GM18519 (cell line): ENCODE data around the gene SMIM3.
"Not testable (repeated sequence)": the region's sequence is repeated elsewhere in the genome, so short reads cannot be mapped to it uniquely, and the experiment has no call there.

Experiments
- ATAC-seq: cut with Tn5 transposase; IDR thresholded peaks from one replicate; pipeline ENCODE4 v1.9.1; 2021; ENCODE audit warnings: mild to moderate bottlenecking, moderate library complexity; ENCODE audit not compliant: unreplicated experiment, low FRiP score

SMIM3 gene

DNA sequence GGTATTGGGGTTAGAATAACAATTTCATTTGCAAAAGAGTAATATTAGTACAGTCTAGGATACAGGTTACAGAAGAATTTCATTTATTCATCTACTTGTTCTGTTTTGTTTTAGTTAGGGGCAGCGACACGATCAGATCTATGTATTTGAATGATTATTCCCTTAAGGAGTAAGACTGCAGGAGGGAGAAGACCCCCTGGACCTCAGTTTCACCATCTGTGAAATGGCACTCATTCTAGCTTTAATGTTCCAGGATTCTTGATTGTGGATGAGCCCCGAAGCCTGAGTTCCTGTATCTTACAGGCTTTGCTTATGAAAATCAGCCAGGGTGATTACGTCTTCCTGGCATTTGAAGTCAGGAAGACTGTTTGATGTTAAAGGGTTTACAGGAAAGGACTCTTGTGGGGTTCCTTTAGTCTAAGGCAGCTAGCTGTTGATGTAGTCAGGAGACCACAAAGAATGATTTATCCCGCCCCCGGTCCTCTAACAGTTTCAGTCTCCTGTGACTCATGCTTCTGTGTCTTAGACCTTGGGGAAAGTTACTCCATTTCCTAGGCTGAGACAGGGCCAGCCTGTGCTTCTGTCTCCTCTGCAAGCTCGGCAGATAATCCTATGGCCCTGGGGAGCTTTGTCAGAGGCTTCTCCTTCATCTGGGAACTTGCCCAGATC, 11.5 kb downstream of the SMIM3 start:
- ATAC-seq, result peak; percentile 93

GRCh38 chr5:150791536-150791935, 13.0 kb downstream of the SMIM3 start:
- ATAC-seq, result no peak

- ATAC-seq, result not testable (repeated sequence)
Observed at GRCh38 chr5:150793423-150793888, 14.9 kb downstream of the SMIM3 start.

GRCh38 chr5:150794927-150795326, 16.4 kb downstream of the SMIM3 start:
- ATAC-seq, result no peak

GRCh38 chr5:150797384-150797783, 18.8 kb downstream of the SMIM3 start:
- no peak for ATAC-seq

DNA sequence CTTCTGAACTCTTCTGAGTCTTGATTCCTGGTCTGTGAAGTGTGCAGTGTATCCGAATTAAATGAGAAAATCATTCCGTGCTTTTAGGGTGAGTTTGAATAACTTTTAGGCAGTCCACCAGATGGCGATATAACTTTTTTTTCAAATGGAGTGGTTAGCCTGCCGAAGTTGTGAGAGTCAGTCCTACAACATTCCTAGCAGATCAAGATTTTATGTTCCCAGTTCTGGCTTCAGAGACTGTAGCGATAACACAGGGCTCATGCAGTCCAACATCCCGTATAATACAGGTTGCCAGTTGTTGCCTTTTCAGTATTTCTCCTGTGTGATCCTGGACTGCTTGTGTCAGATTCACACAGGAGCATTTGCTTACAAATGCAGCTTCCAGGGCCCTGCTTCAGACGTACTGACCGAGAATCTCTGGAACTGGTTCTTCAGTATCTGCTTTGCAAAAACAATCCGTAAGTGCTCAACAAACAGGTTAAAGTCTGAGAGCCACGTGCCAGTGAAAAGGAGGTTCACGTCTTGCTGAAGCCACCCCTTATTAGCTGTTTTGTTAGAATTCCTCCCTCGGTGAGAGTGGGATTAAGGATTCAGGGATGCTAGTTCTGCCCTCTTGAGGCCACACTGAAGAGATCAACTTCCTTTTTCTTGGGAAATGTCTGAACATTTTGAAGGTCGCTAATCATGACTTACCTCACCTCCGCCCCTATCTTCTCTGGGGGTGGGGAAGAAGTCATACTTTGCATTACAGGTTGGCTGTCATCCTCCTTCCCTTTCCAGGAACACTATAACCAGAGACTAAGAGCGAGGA, 22.8 kb downstream of the SMIM3 start:
- no peak for ATAC-seq

DNA sequence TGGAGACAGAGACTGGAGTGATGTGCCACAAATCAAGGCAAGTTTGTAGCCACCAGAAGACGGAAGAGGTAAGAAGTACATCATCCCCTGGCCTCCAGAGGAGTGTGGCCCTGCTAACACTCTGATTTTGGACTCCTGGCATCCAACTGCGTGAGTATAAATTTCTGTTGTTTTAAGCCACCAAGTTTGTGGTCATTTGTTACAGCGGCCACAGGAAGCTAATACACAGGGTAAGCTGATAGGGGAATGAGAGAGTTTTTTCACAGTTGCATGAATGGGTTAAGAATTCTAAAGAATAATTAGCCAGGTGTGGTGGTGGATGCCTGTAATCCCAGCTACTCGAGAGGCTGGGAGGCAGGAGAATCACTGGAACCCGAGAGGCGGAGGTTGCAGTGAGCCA, 25.8 kb downstream of the SMIM3 start:
- no peak for ATAC-seq

DNA sequence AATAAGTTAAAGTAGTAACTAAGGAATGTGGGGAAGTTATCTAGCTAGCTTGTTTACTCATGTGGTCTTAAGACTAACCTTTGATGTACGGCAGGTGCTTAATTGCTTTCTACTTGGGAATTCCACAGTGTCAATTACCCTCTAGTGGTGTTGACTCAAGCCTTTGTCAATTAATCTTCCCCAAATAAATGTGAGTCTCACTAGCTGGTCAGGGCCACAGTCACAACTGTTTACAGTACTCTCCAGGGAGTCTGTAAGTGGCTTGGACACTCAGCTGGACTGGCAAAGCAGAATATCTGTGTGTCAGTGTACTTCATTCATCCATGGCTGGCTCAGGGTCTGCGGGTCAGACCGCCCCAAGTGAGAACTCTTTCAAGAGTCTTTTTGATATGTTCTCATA, 30.8 kb downstream of the SMIM3 start:
- ATAC-seq, result no peak

DNA sequence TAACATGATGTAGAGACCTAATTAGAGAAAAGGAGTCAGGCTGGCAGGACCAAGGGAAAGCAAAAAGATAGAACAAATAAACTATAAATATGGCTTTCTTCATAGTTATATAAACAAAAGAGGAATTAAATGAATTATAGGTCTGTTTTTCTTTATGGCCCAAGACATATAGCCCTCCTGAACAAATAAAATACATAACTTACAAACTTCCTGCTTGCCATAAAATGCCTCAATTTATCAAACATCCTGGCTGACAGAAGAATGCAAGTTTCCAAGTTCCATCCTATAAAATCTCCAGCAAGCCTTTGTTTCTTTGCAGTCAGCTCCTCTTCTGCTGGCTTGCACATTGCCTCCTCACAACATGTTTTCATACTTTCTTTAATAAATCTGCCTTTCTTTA, 36.5 kb downstream of the SMIM3 start:
- no peak for ATAC-seq

GRCh38 chr5:150816946-150817345, 38.4 kb downstream of the SMIM3 start:
- ATAC-seq, result no peak

DNA sequence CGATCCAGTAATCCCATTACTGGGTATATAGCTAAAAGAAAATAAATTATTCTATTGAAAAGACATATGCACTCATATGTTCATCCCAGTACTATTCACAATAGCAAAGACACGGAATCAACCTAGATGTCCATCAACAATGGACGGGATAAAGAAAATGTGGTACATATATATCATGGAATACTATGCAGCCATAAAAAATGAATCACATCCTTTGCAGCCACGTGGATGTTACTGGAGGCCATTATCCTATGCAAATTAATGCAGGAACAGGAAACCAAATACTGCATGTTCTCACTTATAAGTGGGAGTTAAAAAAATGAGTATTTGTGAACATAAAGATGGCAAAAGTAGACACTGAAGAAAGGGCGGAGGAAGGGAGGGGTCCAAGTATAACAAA, 51.2 kb downstream of the SMIM3 start:
- ATAC-seq, result no peak

- ATAC-seq, result not testable (repeated sequence)
Observed at GRCh38 chr5:150831821-150832220, 53.3 kb downstream of the SMIM3 start.

DNA sequence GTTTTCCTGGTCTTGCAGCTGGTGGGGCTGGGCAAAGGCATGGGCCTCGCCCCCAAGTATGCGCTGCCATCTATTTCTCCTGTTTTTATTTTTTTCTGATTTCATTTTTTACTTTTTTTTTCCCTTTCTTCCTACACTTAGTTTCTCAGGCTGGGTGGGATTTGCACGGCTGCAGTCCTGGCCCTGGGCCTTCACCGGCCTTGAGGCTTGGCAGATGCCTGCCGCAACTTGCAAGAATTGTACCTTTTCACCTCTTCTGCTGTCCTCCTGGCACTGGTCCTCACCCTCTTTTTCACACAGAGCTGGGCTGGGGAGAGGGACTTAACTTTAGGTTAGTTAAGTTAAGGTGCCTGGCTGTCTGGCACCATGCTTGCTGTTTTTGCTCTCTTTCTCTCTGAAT, 57.5 kb downstream of the SMIM3 start:
- ATAC-seq, result no peak

- ATAC-seq, result no peak
Observed at GRCh38 chr5:150836703-150837102, 58.1 kb downstream of the SMIM3 start.

DNA sequence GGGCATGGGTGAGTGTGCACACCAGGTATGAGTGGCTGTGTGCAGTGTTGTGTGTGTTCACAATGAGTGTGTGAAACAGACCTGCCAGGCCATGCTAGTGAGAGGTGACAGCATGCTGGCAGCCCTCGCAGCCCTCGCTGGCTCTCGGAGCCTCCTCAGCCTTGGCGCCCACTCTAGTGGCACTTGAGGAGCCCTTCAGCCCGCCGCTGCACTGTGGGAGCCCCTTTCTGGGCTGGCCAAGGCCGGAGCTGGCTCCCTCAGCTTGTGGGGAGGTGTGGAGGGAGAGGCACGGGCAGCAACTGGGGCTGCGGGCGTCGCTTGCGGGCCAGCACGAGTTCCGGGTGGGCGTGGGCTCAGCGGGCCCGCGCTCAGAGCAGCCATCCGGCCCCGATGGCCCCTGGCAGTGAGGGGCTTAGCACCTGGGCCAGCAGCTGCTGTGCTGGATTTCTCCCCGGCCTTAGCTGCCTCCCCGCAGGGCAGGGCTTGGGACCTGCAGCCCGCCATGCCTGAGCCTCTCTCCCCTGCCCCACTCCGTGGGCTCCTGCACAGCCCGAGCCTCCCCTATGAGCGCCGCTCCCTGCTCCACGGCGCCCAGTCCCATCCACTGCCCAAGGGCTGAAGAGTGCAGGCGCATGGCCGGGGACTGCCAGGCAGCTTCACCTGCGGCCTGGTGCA, 66.8 kb downstream of the SMIM3 start:
- not testable (repeated sequence) for ATAC-seq

- not testable (repeated sequence) for ATAC-seq
Observed at GRCh38 chr5:150846308-150846653, 67.7 kb downstream of the SMIM3 start, which contains the start of gene IRGM. Gene IRGM, plus strand, starts transcription at chr5:150846521. Its CDS starts 1,603 bp downstream, at chr5:150848124.
